ENCODE data around the gene TMEM91.

- TF ChIP-seq TAF1 (IDR thresholded peaks at IDR 0.05; ENCODE audit: borderline replicate concordance, low read depth, low read length) (no peak), CTCF (IDR thresholded peaks at IDR 0.05) (no peak), JUND (IDR thresholded peaks at IDR 0.05) (no peak), EP300 (IDR thresholded peaks at IDR 0.05; ENCODE audit: borderline replicate concordance in 1 of 2, low read depth in 1 of 2, low read length in 1 of 2) (no peak), ELF1 (IDR thresholded peaks at IDR 0.05) (no peak)
These were observed 33.0 kb downstream of the TMEM91 start for GRCh38 chr19:41409288-41409687.

Measured in SK-N-SH (cell line).